Measurements from ENCODE around the gene DOCK10.

DNA sequence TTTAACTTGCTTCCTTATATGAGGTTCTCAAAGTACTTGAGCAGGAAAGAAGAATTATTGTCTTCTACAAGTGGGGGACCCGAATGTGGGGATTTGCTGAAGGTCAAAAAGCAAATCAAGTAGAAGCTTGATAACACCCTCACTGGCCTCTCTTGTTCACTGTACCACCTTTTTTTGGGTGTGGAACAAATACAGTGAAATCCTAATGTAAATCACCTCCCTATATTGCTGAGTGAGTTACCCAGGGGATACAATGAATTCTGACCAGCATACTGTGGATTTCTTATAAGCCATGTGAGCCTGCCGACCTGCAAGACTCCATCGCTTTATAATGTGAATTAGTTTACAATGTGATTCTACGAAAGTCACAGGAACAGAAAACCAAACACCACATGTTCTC is 66.5 kb downstream of the DOCK10 start:
- TF ChIP-seq EZH2phosphoT487 (IDR thresholded peaks at IDR 0.05; ENCODE audit: low read depth, severe bottlenecking, unreplicated experiment): no peak
- TF ChIP-seq, protein P1, sequence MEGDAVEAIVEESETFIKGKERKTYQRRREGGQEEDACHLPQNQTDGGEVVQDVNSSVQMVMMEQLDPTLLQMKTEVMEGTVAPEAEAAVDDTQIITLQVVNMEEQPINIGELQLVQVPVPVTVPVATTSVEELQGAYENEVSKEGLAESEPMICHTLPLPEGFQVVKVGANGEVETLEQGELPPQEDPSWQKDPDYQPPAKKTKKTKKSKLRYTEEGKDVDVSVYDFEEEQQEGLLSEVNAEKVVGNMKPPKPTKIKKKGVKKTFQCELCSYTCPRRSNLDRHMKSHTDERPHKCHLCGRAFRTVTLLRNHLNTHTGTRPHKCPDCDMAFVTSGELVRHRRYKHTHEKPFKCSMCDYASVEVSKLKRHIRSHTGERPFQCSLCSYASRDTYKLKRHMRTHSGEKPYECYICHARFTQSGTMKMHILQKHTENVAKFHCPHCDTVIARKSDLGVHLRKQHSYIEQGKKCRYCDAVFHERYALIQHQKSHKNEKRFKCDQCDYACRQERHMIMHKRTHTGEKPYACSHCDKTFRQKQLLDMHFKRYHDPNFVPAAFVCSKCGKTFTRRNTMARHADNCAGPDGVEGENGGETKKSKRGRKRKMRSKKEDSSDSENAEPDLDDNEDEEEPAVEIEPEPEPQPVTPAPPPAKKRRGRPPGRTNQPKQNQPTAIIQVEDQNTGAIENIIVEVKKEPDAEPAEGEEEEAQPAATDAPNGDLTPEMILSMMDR (IDR thresholded peaks at IDR 0.05; ENCODE audit: poor library complexity): no peak
